ENCODE results near the gene INPP5B. TPM values are rescaled to one million over a fixed set of nuclear protein-coding genes. Genes with fewer than 3 reads are reported as not detected.

Gene INPP5B
- total and polyA plus RNA-seq, 9 of the 15 experiments (the other 6 are each of a cell fraction or from before 2014, with no cell fraction given) = 14.1 to 28.7 (median 20.9) TPM

- TF ChIP-seq ZNF75A (CRISPR knock-in tag; IDR thresholded peaks at IDR 0.05) = peak; percentile 47; the same call in 1 of the 2 replicates
- peak; percentile 78 for TF ChIP-seq CHD1 (IDR thresholded peaks at IDR 0.05; ENCODE audit: low read length)
- no peak for TF ChIP-seq TAF7 (tag; IDR thresholded peaks at IDR 0.05)
- TF ChIP-seq CXXC5 (CRISPR knock-in tag; IDR thresholded peaks at IDR 0.05) = peak; percentile 67
- TF ChIP-seq JUND (IDR thresholded peaks at IDR 0.05; ENCODE audit: borderline replicate concordance, low read depth, low read length) = peak; percentile 27; the same call in 1 of the 2 replicates
- TF ChIP-seq JUND (tag; IDR thresholded peaks at IDR 0.05; ENCODE audit: borderline replicate concordance, low read depth, low read length) = no peak
- no peak for TF ChIP-seq ZBTB49 (CRISPR knock-in tag; IDR thresholded peaks at IDR 0.05; ENCODE audit: borderline replicate concordance)
- TF ChIP-seq CBX5 (IDR thresholded peaks at IDR 0.05; ENCODE audit: borderline replicate concordance, low read depth) = 0 out of 2 replicates have a peak, but pooled peaks have one; percentile 18
- no peak for TF ChIP-seq DLX4 (CRISPR knock-in tag; IDR thresholded peaks at IDR 0.05)
- TF ChIP-seq E2F6 (IDR thresholded peaks at IDR 0.05; ENCODE audit: borderline replicate concordance in 1 of 2, extremely low read depth in 1 of 2, insufficient read depth in 1 of 2, insufficient read length in 1 of 2, low read depth in 1 of 2, low read length in 1 of 2, poor library complexity in 1 of 2, severe bottlenecking in 1 of 2) = peak in 1 of 2 experiments; percentile 65
- no peak for TF ChIP-seq XRCC4 (IDR thresholded peaks at IDR 0.05; ENCODE audit: extremely low read depth, insufficient read depth, insufficient read length)
- TF ChIP-seq FOXP1 (CRISPR knock-in tag; IDR thresholded peaks at IDR 0.05) = 0 out of 2 replicates have a peak, but pooled peaks have one; percentile 50
- TF ChIP-seq EP300 (IDR thresholded peaks at IDR 0.05; ENCODE audit: low read length) = 0 out of 2 replicates have a peak, but pooled peaks have one; percentile 14
- TF ChIP-seq E2F1 (CRISPR knock-in tag; IDR thresholded peaks at IDR 0.05) = peak; percentile 55
- TF ChIP-seq PKNOX1 (IDR thresholded peaks at IDR 0.05) = peak; percentile 99
- 0 out of 2 replicates have a peak, but pooled peaks have one; percentile 25 for TF ChIP-seq ZNF695 (CRISPR knock-in tag; IDR thresholded peaks at IDR 0.05)
- TF ChIP-seq ZNF830 (CRISPR knock-in tag; IDR thresholded peaks at IDR 0.05) = peak; percentile 86; the same call in 1 of the 2 replicates
- TF ChIP-seq TEAD2 (tag; IDR thresholded peaks at IDR 0.05) = no peak
- 0 out of 2 replicates have a peak, but pooled peaks have one; percentile 10 for TF ChIP-seq HCFC1 (IDR thresholded peaks at IDR 0.05; ENCODE audit: low read depth, low read length)
- TF ChIP-seq NCOA2 (IDR thresholded peaks at IDR 0.05; ENCODE audit: partially characterized antibody in 2 of 2) = no peak
These were observed 15.3 kb downstream of the INPP5B start (continued) for GRCh38 chr1:37931361-37932158.

Data from K562 (cell line).